ENCODE data around the gene KRTAP12-4. TPM values are rescaled to one million over a fixed set of nuclear protein-coding genes. Genes with fewer than 3 reads are reported as not detected.

The KRTAP12-4 gene
- total and polyA plus RNA-seq, 9 of the 15 experiments (the other 6 are each of a cell fraction or from before 2014, with no cell fraction given) = not detected

- H3K4me2 ChIP-seq (ENCODE audit: insufficient read depth, low read length) = no peak overlapping the region
- WGBS (ENCODE audit: insufficient coverage, low coverage, missing lambda C conversion rate) = 2% methylated on average over 12 of the region's 12 CpGs
- no TSS peak for BruUV-seq (replicated peaks)
- H4K20me1 ChIP-seq (replicated peaks; ENCODE audit: control insufficient read depth, insufficient read depth, low read length) = no peaks in the 10 kb centered on the region
- ChIA-PET POLR2A (interaction anchor here (0.6 to 1.2 kb wide), 3 partner anchors 14 to 284 kb away, joined by 3 to 4 read pairs (median 4); partner anchors contain the start of genes KRTAP10-10 and KRTAP12-1), CTCF (ENCODE audit: low intra/inter-chr PET ratio) (no interaction called here)
- intact Hi-C loops (cut with micrococcal nuclease) = no loop called here
- H3K27me3 ChIP-seq (ENCODE audit: control insufficient read depth in 2 of 2, insufficient read depth in 2 of 2, low read length in 2 of 2) = peaks cover 13 to 74% of the 10 kb centered on the region in 2 experiments; a peak in 4 of 5 replicates
- in situ Hi-C loops (cut with MboI) = no loop called here
- FAIRE-seq (no peak), DNase-seq (ENCODE audit: extremely low read depth in 1 of 4, low spot score in 3 of 4) (no peak), ATAC-seq (no peak; the same call in 2 of the 3 replicates)
- H3K9me1 ChIP-seq (ENCODE audit: control insufficient read depth, insufficient read depth, low read length) = no peaks in the 10 kb centered on the region
- peaks cover 0 to 6% of the 10 kb centered on the region in 2 experiments; a peak in 2 of 5 replicates for H3K4me1 ChIP-seq (replicated peaks in 1 of 2; ENCODE audit: control insufficient read depth in 2 of 2, insufficient read depth in 2 of 2, low read length in 2 of 2)
- H3K4me3 ChIP-seq = no peak overlapping the region
- H3K36me3 ChIP-seq (ENCODE audit: control insufficient read depth, insufficient read depth, low read length) = no peaks in the 10 kb centered on the region
- no peaks in the 10 kb centered on the region for H3K9me3 ChIP-seq (replicated peaks; ENCODE audit: control insufficient read depth, insufficient read depth, low read depth, low read length)
- H3K9ac ChIP-seq (ENCODE audit: insufficient read depth in 1 of 2, low read depth in 2 of 2, low read length in 2 of 2) = no peak overlapping the region
- H3K79me2 ChIP-seq (ENCODE audit: control insufficient read depth, insufficient read depth, low read length) = no peaks in the 10 kb centered on the region
- H3K27ac ChIP-seq (ENCODE audit: extremely low read depth, low read depth, low read length) = no peak overlapping the region
- H2AFZ ChIP-seq (ENCODE audit: low read depth, low read length) = no peak overlapping the region
- TF ChIP-seq PRPF4 (IDR thresholded peaks at IDR 0.05; ENCODE audit: insufficient read depth, low read depth, low read length, poor library complexity, severe bottlenecking) = no peak
- no peak for TF ChIP-seq NBN (IDR thresholded peaks at IDR 0.05; ENCODE audit: low read depth)
- TF ChIP-seq XRCC5 (IDR thresholded peaks at IDR 0.05; ENCODE audit: low read depth, low read length) = no peak
- TF ChIP-seq CHCHD3 (CRISPR knock-in tag; IDR thresholded peaks at IDR 0.05) = no peak
- TF ChIP-seq E2F3 (CRISPR knock-in tag; IDR thresholded peaks at IDR 0.05) = no peak
- TF ChIP-seq HDAC8 (tag; IDR thresholded peaks at IDR 0.05) = no peak
- TF ChIP-seq ELF2 (CRISPR knock-in tag; IDR thresholded peaks at IDR 0.05) = no peak
- no peak for TF ChIP-seq CCAR2 (IDR thresholded peaks at IDR 0.05; ENCODE audit: low read depth, low read length)
- TF ChIP-seq ZNF830 (CRISPR knock-in tag; IDR thresholded peaks at IDR 0.05) = no peak
- TF ChIP-seq ZNF77 (CRISPR knock-in tag; IDR thresholded peaks at IDR 0.05) = no peak
- TF ChIP-seq HBP1 (CRISPR knock-in tag; IDR thresholded peaks at IDR 0.05) = no peak
- TF ChIP-seq ZNF175 (CRISPR knock-in tag; IDR thresholded peaks at IDR 0.05; ENCODE audit: low read depth) = no peak
- TF ChIP-seq CREB3L1 (IDR thresholded peaks at IDR 0.05; ENCODE audit: borderline replicate concordance, low read depth) = no peak
- no peak for TF ChIP-seq ZBTB5 (IDR thresholded peaks at IDR 0.05)
- TF ChIP-seq CBX3 (IDR thresholded peaks at IDR 0.05; ENCODE audit: borderline replicate concordance in 1 of 2, low read length in 2 of 2) = no peak
- no peak for TF ChIP-seq CREBBP (IDR thresholded peaks at IDR 0.05; ENCODE audit: low read depth, low read length)
- no peak for TF ChIP-seq KDM2B (CRISPR knock-in tag; IDR thresholded peaks at IDR 0.05)
- TF ChIP-seq ZNF24 (IDR thresholded peaks at IDR 0.05) = no peak
- no peak for TF ChIP-seq ZNF133 (CRISPR knock-in tag; IDR thresholded peaks at IDR 0.05)
Observed at GRCh38 chr21:44650973-44651675, 3.3 kb downstream of the KRTAP12-4 start.
